GM19025 (cell line): Measurements from ENCODE around the gene TMEM154.
"Not testable (repeated sequence)": the region's sequence is repeated elsewhere in the genome, so short reads cannot be mapped to it uniquely, and the experiment has no call there.

Source experiments
- ATAC-seq: cut with Tn5 transposase; IDR thresholded peaks from one replicate; pipeline ENCODE4 v1.9.1; 2021; ENCODE audit warnings: mild to moderate bottlenecking, low read depth, moderate library complexity; ENCODE audit not compliant: unreplicated experiment

The TMEM154 gene

GRCh38 chr4:152672206-152673092 is 7.3 kb downstream of the TMEM154 start:
- no peak for ATAC-seq

- ATAC-seq: no peak
These were observed 11.3 kb downstream of the TMEM154 start for GRCh38 chr4:152668338-152668964.

GRCh38 chr4:152667781-152668180 is 12.0 kb downstream of the TMEM154 start:
- ATAC-seq: no peak

- ATAC-seq: no peak
These were observed 12.9 kb downstream of the TMEM154 start for GRCh38 chr4:152666946-152667345.

GRCh38 chr4:152665691-152666395 is 14.0 kb downstream of the TMEM154 start:
- ATAC-seq: no peak

- ATAC-seq: not testable (repeated sequence)
These were observed 15.8 kb downstream of the TMEM154 start for GRCh38 chr4:152664067-152664378.

- ATAC-seq: peak; percentile 34
These were observed 16.4 kb downstream of the TMEM154 start for GRCh38 chr4:152663203-152664066.

GRCh38 chr4:152661649-152662048 is 18.1 kb downstream of the TMEM154 start:
- no peak for ATAC-seq

GRCh38 chr4:152660526-152660925 is 19.3 kb downstream of the TMEM154 start:
- ATAC-seq: no peak

GRCh38 chr4:152659806-152660205 is 20.0 kb downstream of the TMEM154 start:
- no peak for ATAC-seq

GRCh38 chr4:152657657-152658056 is 22.1 kb downstream of the TMEM154 start:
- no peak for ATAC-seq

- no peak for ATAC-seq
These were observed 24.3 kb downstream of the TMEM154 start for GRCh38 chr4:152655272-152656129.

GRCh38 chr4:152652102-152652501 is 27.7 kb downstream of the TMEM154 start:
- no peak for ATAC-seq

GRCh38 chr4:152651473-152652060 is 28.2 kb downstream of the TMEM154 start:
- ATAC-seq: no peak

GRCh38 chr4:152646221-152646620 is 33.6 kb downstream of the TMEM154 start:
- no peak for ATAC-seq

GRCh38 chr4:152644130-152644529 is 35.7 kb downstream of the TMEM154 start:
- no peak for ATAC-seq

GRCh38 chr4:152643153-152644035 is 36.4 kb downstream of the TMEM154 start:
- peak; percentile 92 for ATAC-seq
